H9 (cell line): ENCODE measurements around the gene TMEM201. TPM values are rescaled to one million over a fixed set of nuclear protein-coding genes. Genes with fewer than 3 reads are reported as not detected.
"Not testable (repeated sequence)": the region's sequence is repeated elsewhere in the genome, so short reads cannot be mapped to it uniquely, and the experiment has no call there.

Source experiments
- DNase-seq: peaks from one replicate; pipeline ENCODE4 v3.0.0-alpha.2; 2017
- H2AFZ ChIP-seq: one replicate; pipeline ENCODE4 v1.6.1; 2013; ENCODE audit warnings: mild to moderate bottlenecking, low read length, control low read depth, moderate library complexity
- H2AK5ac ChIP-seq: 2 replicates; pipeline ENCODE4 v1.6.1; 2013; ENCODE audit warnings: low read length, control low read depth, mixed read lengths; ENCODE audit not compliant: insufficient read length
- H2BK120ac ChIP-seq: one replicate; pipeline ENCODE4 v1.6.1; 2013; ENCODE audit warnings: low read depth, mild to moderate bottlenecking, low read length, control low read depth, inconsistent platforms; ENCODE audit not compliant: poor library complexity, severe bottlenecking
- H2BK12ac ChIP-seq: 2 replicates; pipeline ENCODE4 v1.6.1; 2013; ENCODE audit warnings: low read length, control low read depth, mixed read lengths, low read depth; ENCODE audit not compliant: insufficient read length
- H2BK15ac ChIP-seq: 2 replicates; pipeline ENCODE4 v1.6.1; 2013; ENCODE audit warnings: low read depth, low read length, control low read depth
- H2BK20ac ChIP-seq: one replicate; pipeline ENCODE4 v1.6.1; 2013; ENCODE audit warnings: low read depth, mild to moderate bottlenecking, low read length, control low read depth, inconsistent platforms; ENCODE audit not compliant: poor library complexity, severe bottlenecking
- H2BK5ac ChIP-seq: 2 replicates; pipeline ENCODE4 v1.6.1; 2013; ENCODE audit warnings: low read length, control low read depth, mixed read lengths; ENCODE audit not compliant: insufficient read length
- H3K14ac ChIP-seq: 2 replicates; pipeline ENCODE4 v1.6.1; 2013; ENCODE audit warnings: low read length, control low read depth; ENCODE audit not compliant: insufficient read depth
- H3K18ac ChIP-seq: 2 replicates; pipeline ENCODE4 v1.6.1; 2013; ENCODE audit warnings: low read depth, mild to moderate bottlenecking, mixed read lengths, low read length, control low read depth; ENCODE audit not compliant: insufficient read length
- H3K23ac ChIP-seq: 2 replicates; pipeline ENCODE4 v1.6.1; 2013; ENCODE audit warnings: low read length, control low read depth, mixed read lengths, low read depth; ENCODE audit not compliant: insufficient read length
- H3K23me2 ChIP-seq: 2 replicates; pipeline ENCODE4 v1.6.1; 2013; ENCODE audit warnings: low read depth, mild to moderate bottlenecking, mixed read lengths, low read length, control low read depth; ENCODE audit not compliant: insufficient read length, poor library complexity, severe bottlenecking
- H3K27ac ChIP-seq: 2 replicates; pipeline ENCODE4 v1.5.1; 2013; ENCODE audit warnings: low read length, control low read depth, mixed read lengths, low read depth; ENCODE audit not compliant: insufficient read length
- H3K27me3 ChIP-seq: 2 replicates; pipeline ENCODE4 v1.6.1; 2013; ENCODE audit warnings: low read length, control low read depth, inconsistent platforms; ENCODE audit not compliant: insufficient read depth
- H3K4ac ChIP-seq: 2 replicates; pipeline ENCODE4 v1.6.1; 2013; ENCODE audit warnings: low read depth, mild to moderate bottlenecking, control low read depth, inconsistent platforms, low read length, moderate library complexity
- H3K4me1 ChIP-seq: 2 replicates; pipeline ENCODE4 v1.6.1; 2013; ENCODE audit warnings: low read length, control low read depth, inconsistent platforms; ENCODE audit not compliant: insufficient read depth
- H3K4me2 ChIP-seq: 2 replicates; pipeline ENCODE4 v1.6.1; 2013; ENCODE audit warnings: low read length, control low read depth, mixed read lengths; ENCODE audit not compliant: insufficient read length, insufficient read depth
- H3K56ac ChIP-seq: 2 replicates; pipeline ENCODE4 v1.6.1; 2013; ENCODE audit warnings: low read depth, mild to moderate bottlenecking, mixed read lengths, low read length, control low read depth; ENCODE audit not compliant: insufficient read length
- H3K79me1 ChIP-seq: 2 replicates; pipeline ENCODE4 v1.6.1; 2013; ENCODE audit warnings: low read depth, mild to moderate bottlenecking, moderate library complexity, low read length, control low read depth, inconsistent platforms; ENCODE audit not compliant: insufficient read depth, poor library complexity, severe bottlenecking
- H3K79me2 ChIP-seq: 2 replicates; pipeline ENCODE4 v1.6.1; 2013; ENCODE audit warnings: low read length, control low read depth, inconsistent platforms; ENCODE audit not compliant: insufficient read depth
- H3K9ac ChIP-seq: 2 replicates; pipeline ENCODE4 v1.6.1; 2013; ENCODE audit warnings: low read length, control low read depth, mixed read lengths; ENCODE audit not compliant: insufficient read length; ENCODE audit errors: extremely low read depth
- H3K9me3 ChIP-seq: one replicate; pipeline ENCODE4 v1.6.1; 2013; ENCODE audit warnings: low read depth, low read length, inconsistent platforms; ENCODE audit not compliant: control insufficient read depth
- H3T11ph ChIP-seq: one replicate; pipeline ENCODE4 v1.6.1; 2013; ENCODE audit warnings: mild to moderate bottlenecking, low read length, control low read depth, inconsistent platforms
- H4K20me1 ChIP-seq: one replicate; pipeline ENCODE4 v1.6.1; 2013; ENCODE audit not compliant: control insufficient read depth, insufficient read length, insufficient read depth
- H4K5ac ChIP-seq: 2 replicates; pipeline ENCODE4 v1.6.1; 2013; ENCODE audit warnings: low read depth, mild to moderate bottlenecking, mixed read lengths, low read length, control low read depth; ENCODE audit not compliant: insufficient read length
- H4K8ac ChIP-seq: replicated peaks from 2 replicates; pipeline ENCODE4 v1.6.1; 2013; ENCODE audit warnings: low read length, control low read depth, mixed read lengths, low read depth; ENCODE audit not compliant: insufficient read length
- H4K91ac ChIP-seq: 2 replicates; pipeline ENCODE4 v1.6.1; 2013; ENCODE audit warnings: low read depth, mild to moderate bottlenecking, moderate library complexity, mixed read lengths, low read length, control low read depth; ENCODE audit not compliant: insufficient read length
- H3K27ac Mint-ChIP-seq, 3 experiments: 2 replicates in 2 of 3; 3 replicates in 1 of 3; pipeline ENCODE4 v1.8.0; 2020 to 2021; ENCODE audit warnings: mixed read lengths in 3 of 3, mild to moderate bottlenecking in 1 of 3, moderate library complexity in 1 of 3
- H3K27me3 Mint-ChIP-seq: 2 replicates; pipeline ENCODE4 v1.8.0; 2021; ENCODE audit warnings: low read depth, mild to moderate bottlenecking, moderate library complexity, mixed read lengths
- H3K36me3 Mint-ChIP-seq, 3 experiments: 2 replicates in 2 of 3; 3 replicates in 1 of 3; pipeline ENCODE4 v1.8.0; 2020 to 2021; ENCODE audit warnings: low read depth in 3 of 3, mixed read lengths in 3 of 3; ENCODE audit not compliant: insufficient read depth in 1 of 3
- H3K4me1 Mint-ChIP-seq, 2 experiments: 2 replicates each; pipeline ENCODE4 v1.8.0; 2020; ENCODE audit warnings: mixed read lengths in 2 of 2
- H3K4me3 Mint-ChIP-seq, 2 experiments: 2 replicates in 1 of 2; 3 replicates in 1 of 2; pipeline ENCODE4 v1.8.0; 2020 to 2021; ENCODE audit warnings: mild to moderate bottlenecking in 2 of 2, mixed read lengths in 2 of 2, moderate library complexity in 1 of 2
- H3K9me3 Mint-ChIP-seq, 2 experiments: 2 replicates in 1 of 2; 3 replicates in 1 of 2; pipeline ENCODE4 v1.8.0; 2020; ENCODE audit warnings: mild to moderate bottlenecking in 2 of 2, mixed read lengths in 2 of 2, moderate library complexity in 1 of 2
- CTCF ChIP-seq: fragments of 200-600 bp; sonication (generic); conservative IDR thresholded peaks from 3 replicates; pipeline ENCODE4 v1.8.0; 2021; ENCODE audit warnings: antibody characterized with exemption, mild to moderate bottlenecking
- WGBS: extraction: QIAGEN DNeasy Blood & Tissue Kit; methylation state at CpG from one replicate; pipeline ENCODE4 v1.1.7; 2013; ENCODE audit warnings: missing lambda C conversion rate, low lambda C conversion rate, mixed read lengths; ENCODE audit not compliant: insufficient read length; ENCODE audit errors: extremely low coverage; 5-methylcytosine and 5-hydroxymethylcytosine counted together
- total RNA-seq: library from RNA; stranded (reverse); gene quantifications from 2 replicates; pipeline ENCODE4 v1.2.1, GENCODE V29; 2021

TMEM201 gene
- total RNA-seq, 1 experiment from 2014 or later = 31.0 TPM

- no peaks in the 10 kb centered on the region for H3K79me2 ChIP-seq
- peaks cover 32 to 62% (median 58%) of the 10 kb centered on the region in 3 experiments; a peak in 6 of 7 replicates for H3K36me3 Mint-ChIP-seq
- no peak overlapping the region for H3K4me3 Mint-ChIP-seq
These were observed 29.0 kb upstream of the TMEM201 start for GRCh38 chr1:9559673-9560072.

GRCh38 chr1:9560090-9560489 lies 28.6 kb upstream of the TMEM201 start:
- not testable (repeated sequence) for H3K27ac ChIP-seq, H2BK15ac ChIP-seq, H3K9ac ChIP-seq, H2BK5ac ChIP-seq, H3K23ac ChIP-seq, H3K9me3 Mint-ChIP-seq, H3K27ac Mint-ChIP-seq, H3K4me1 Mint-ChIP-seq, H2BK120ac ChIP-seq, H3K4me2 ChIP-seq, H4K91ac ChIP-seq, H3K9me3 ChIP-seq, H3T11ph ChIP-seq, H3K79me2 ChIP-seq, H2AK5ac ChIP-seq, H3K14ac ChIP-seq, H2AFZ ChIP-seq, H3K4me3 Mint-ChIP-seq, H3K79me1 ChIP-seq, H3K23me2 ChIP-seq, H4K8ac ChIP-seq, H2BK20ac ChIP-seq, H4K20me1 ChIP-seq, H3K4me1 ChIP-seq, H3K56ac ChIP-seq, H4K5ac ChIP-seq, DNase-seq, H3K27me3 ChIP-seq, H3K18ac ChIP-seq, H2BK12ac ChIP-seq, H3K4ac ChIP-seq
- peaks cover 86% of the 10 kb centered on the region for H3K27me3 Mint-ChIP-seq
- WGBS = no CpG with 5 or more reads among the region's 17 CpGs
- peaks cover 35 to 62% (median 61%) of the 10 kb centered on the region in 3 experiments; a peak in 6 of 7 replicates for H3K36me3 Mint-ChIP-seq

More at GRCh38 chr1:9559673-9560072, 29.0 kb upstream of the TMEM201 start:
- Histone ChIP-seq H2AK5ac (no peak overlapping the region), H3K4ac (no peak overlapping the region), H2BK15ac (no peak overlapping the region), H3K27me3 (no peaks in the 10 kb centered on the region), H3K9ac (no peak overlapping the region), H4K5ac (no peak overlapping the region), H3K4me1 (no peaks in the 10 kb centered on the region), H3K14ac (no peak overlapping the region), H3K56ac (no peak overlapping the region), H4K20me1 (no peaks in the 10 kb centered on the region), H2BK120ac (no peak overlapping the region), H2BK5ac (no peak overlapping the region), H2AFZ (no peak overlapping the region), H3K23me2 (no peaks in the 10 kb centered on the region), H3K79me1 (peaks cover 3% of the 10 kb centered on the region), H3K23ac (no peak overlapping the region), H3K18ac (no peak overlapping the region), H4K8ac (no peak overlapping the region), H2BK20ac (no peak overlapping the region), H2BK12ac (no peak overlapping the region), H3K27ac (no peak overlapping the region), H3T11ph (no peak overlapping the region), H3K4me2 (no peak overlapping the region), H3K9me3 (no peaks in the 10 kb centered on the region), H4K91ac (no peak overlapping the region)
- peaks cover 82% of the 10 kb centered on the region for H3K27me3 Mint-ChIP-seq
- no CpG with 5 or more reads among the region's 5 CpGs for WGBS
- H3K4me1 Mint-ChIP-seq = peaks cover 5 to 6% of the 10 kb centered on the region in 2 experiments
- H3K27ac Mint-ChIP-seq = no peak overlapping the region
- no peak for DNase-seq
- no peak for TF ChIP-seq CTCF
- H3K9me3 Mint-ChIP-seq = no peaks in the 10 kb centered on the region
